SK-N-SH treated with all-trans-retinoic acid at 6 μM for 48 hours (cell line): ENCODE results near the gene WFDC10B.

Experiments
- ISL1 ChIP-seq: fragments of 250-450 bp; sonication (Bioruptor Pico); IDR thresholded peaks from 2 replicates; pipeline ENCODE4 v2.1.2; 2022; ENCODE audit warnings: mild to moderate bottlenecking, moderate library complexity
- ZFP30 ChIP-seq: fragments of 450-650 bp; formaldehyde crosslinking; IDR thresholded peaks from 2 replicates; pipeline ENCODE4 v1.5.0; 2022; ENCODE audit warnings: mild to moderate bottlenecking, moderate library complexity
- TF ChIP-seq, protein P1 (sequence below): fragments of 250-450 bp; sonication (Bioruptor Pico); IDR thresholded peaks from 2 replicates; pipeline ENCODE4 v1.5.0; 2020; ENCODE audit warnings: mild to moderate bottlenecking, moderate library complexity

DNA sequence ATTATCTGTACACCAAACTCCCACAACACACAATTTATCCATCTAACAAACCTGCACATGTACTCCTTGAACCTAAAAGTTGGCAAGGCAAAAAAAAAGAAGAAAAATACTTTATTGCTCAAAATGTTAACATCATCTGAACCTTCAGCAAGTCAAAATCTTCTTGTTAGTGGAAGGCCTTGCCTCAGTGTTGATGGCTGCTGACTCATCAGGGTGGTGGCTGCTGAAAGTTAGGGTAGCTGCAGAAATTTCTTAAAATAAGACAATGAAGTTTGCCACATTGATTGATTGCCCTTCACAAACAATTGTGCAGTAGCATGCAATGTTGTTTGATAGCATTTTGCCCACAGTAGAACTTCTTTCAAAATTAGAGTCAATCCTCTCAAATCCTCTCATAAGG lies 32.1 kb downstream of the WFDC10B start:
- TF ChIP-seq ZFP30 (CRISPR knock-in tag) (no peak), ISL1 (CRISPR knock-in tag) (no peak)
- TF ChIP-seq, protein P1, sequence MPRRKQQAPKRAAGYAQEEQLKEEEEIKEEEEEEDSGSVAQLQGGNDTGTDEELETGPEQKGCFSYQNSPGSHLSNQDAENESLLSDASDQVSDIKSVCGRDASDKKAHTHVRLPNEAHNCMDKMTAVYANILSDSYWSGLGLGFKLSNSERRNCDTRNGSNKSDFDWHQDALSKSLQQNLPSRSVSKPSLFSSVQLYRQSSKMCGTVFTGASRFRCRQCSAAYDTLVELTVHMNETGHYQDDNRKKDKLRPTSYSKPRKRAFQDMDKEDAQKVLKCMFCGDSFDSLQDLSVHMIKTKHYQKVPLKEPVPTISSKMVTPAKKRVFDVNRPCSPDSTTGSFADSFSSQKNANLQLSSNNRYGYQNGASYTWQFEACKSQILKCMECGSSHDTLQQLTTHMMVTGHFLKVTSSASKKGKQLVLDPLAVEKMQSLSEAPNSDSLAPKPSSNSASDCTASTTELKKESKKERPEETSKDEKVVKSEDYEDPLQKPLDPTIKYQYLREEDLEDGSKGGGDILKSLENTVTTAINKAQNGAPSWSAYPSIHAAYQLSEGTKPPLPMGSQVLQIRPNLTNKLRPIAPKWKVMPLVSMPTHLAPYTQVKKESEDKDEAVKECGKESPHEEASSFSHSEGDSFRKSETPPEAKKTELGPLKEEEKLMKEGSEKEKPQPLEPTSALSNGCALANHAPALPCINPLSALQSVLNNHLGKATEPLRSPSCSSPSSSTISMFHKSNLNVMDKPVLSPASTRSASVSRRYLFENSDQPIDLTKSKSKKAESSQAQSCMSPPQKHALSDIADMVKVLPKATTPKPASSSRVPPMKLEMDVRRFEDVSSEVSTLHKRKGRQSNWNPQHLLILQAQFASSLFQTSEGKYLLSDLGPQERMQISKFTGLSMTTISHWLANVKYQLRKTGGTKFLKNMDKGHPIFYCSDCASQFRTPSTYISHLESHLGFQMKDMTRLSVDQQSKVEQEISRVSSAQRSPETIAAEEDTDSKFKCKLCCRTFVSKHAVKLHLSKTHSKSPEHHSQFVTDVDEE (CRISPR knock-in tag), result no peak
